ENCODE results near the gene PAAF1. TPM values are rescaled to one million over a fixed set of nuclear protein-coding genes. Genes with fewer than 3 reads are reported as not detected.
"Not testable (repeated sequence)": the region's sequence is repeated elsewhere in the genome, so short reads cannot be mapped to it uniquely, and the experiment has no call there.

Gene PAAF1
- total RNA-seq, 4 donors from 2014 or later, result 10.7 to 15.4 (median 13.7) TPM

DNA sequence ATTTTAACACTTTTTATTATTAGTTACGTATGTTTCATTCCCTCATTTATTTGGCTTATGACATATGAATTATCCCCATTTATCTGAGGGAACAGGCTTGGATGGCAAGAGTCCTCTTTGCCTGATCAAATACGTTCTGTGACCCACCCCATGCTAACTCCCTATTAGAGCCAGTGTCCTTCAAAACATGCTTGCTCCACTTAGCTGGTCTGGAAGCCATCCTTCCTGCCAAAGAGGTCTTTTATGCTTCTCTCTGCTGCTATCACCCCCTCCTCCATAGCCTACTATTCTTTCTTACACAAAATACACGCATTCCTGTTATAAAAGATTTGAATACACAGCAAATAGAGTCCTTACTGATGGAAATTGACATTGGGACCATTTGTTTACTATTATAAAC is 6.5 kb upstream of the PAAF1 start:
- TF ChIP-seq POLR2AphosphoS5 (IDR thresholded peaks at IDR 0.05), result no peak
- TF ChIP-seq POLR2A (IDR thresholded peaks at IDR 0.05), result no peak
- no peak for TF ChIP-seq EP300 (IDR thresholded peaks at IDR 0.05)
- TF ChIP-seq, protein P1, sequence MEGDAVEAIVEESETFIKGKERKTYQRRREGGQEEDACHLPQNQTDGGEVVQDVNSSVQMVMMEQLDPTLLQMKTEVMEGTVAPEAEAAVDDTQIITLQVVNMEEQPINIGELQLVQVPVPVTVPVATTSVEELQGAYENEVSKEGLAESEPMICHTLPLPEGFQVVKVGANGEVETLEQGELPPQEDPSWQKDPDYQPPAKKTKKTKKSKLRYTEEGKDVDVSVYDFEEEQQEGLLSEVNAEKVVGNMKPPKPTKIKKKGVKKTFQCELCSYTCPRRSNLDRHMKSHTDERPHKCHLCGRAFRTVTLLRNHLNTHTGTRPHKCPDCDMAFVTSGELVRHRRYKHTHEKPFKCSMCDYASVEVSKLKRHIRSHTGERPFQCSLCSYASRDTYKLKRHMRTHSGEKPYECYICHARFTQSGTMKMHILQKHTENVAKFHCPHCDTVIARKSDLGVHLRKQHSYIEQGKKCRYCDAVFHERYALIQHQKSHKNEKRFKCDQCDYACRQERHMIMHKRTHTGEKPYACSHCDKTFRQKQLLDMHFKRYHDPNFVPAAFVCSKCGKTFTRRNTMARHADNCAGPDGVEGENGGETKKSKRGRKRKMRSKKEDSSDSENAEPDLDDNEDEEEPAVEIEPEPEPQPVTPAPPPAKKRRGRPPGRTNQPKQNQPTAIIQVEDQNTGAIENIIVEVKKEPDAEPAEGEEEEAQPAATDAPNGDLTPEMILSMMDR (IDR thresholded peaks at IDR 0.05), result no peak
- Histone ChIP-seq H3K4me3 (no peak overlapping the region), H3K27me3 (no peaks in the 10 kb centered on the region), H3K9me3 (no peaks in the 10 kb centered on the region), H3K27ac (no peak overlapping the region), H3K36me3 (peaks cover 23% of the 10 kb centered on the region), H3K4me1 (peaks cover 14% of the 10 kb centered on the region)
- DNase-seq (ENCODE audit: low spot score in 2 of 2), result no peak
- WGBS, result 81% methylated on average over 3 of the region's 3 CpGs

DNA sequence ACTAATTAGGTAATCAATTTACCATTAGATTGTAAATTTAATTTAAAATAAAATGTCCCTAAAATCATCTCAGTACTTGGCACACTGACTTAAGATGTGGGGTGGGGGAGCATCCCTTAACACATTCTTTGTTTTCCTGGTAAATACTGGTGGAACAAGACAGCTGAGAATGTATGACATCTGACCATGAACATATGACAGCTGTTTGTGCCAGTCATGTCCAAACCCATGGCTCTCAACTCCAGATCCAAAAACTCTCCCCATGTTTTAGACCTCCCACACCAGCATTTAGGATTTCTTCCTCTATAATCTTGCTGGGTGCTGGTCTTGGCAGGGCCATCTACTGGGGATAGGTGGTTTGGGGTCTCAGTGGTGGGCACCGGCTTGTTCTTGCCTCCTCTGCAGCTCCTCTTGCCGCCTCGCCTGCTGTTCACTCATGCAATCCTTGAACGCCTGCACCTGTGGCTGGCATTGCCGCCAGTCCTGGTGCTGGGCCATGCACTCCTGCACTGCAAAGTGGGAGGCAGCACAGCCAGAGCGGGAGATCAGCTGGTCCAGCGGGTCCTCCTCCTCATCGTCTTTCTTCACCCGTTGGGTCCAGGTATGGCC is 3.9 kb upstream of the PAAF1 start:
- no peak overlapping the region for H3K4me3 ChIP-seq
- TF ChIP-seq, protein P1 (IDR thresholded peaks at IDR 0.05), result no peak
- TF ChIP-seq POLR2AphosphoS5 (IDR thresholded peaks at IDR 0.05), result no peak
- no peak for TF ChIP-seq POLR2A (IDR thresholded peaks at IDR 0.05)
- TF ChIP-seq EP300 (IDR thresholded peaks at IDR 0.05), result no peak
- WGBS, result 88% methylated on average over 9 of the region's 9 CpGs
- no peak for DNase-seq (ENCODE audit: low spot score in 2 of 2)
- H3K27me3 ChIP-seq, result no peaks in the 10 kb centered on the region
- no peaks in the 10 kb centered on the region for H3K9me3 ChIP-seq
- no peak overlapping the region for H3K27ac ChIP-seq
- peaks cover 23% of the 10 kb centered on the region for H3K36me3 ChIP-seq
- H3K4me1 ChIP-seq, result peaks cover 30% of the 10 kb centered on the region

DNA sequence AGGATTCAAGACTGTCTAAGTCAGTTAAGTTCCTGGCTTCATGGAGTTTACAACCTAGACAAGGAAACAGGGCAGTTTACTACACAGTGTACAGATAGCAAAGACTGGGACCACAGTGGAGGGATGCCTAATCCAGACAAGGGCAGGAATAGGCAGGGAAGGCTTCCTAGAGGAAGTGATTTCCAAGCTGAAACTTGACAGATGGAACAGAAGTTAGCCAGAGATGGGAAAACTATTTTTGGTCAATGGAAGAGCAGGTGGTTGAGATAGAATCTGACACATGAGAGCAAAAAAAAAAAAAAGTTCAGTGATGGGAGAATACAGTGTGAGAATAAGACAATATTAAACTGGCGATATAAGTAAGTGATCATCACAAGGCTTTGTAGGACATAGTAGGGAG is 1.4 kb upstream of the PAAF1 start:
- H3K27me3 ChIP-seq, result no peaks in the 10 kb centered on the region
- no peaks in the 10 kb centered on the region for H3K9me3 ChIP-seq
- H3K36me3 ChIP-seq, result peaks cover 23% of the 10 kb centered on the region
- H3K4me1 ChIP-seq, result peaks cover 30% of the 10 kb centered on the region
- DNase-seq (ENCODE audit: low spot score in 2 of 2), result no peak
- H3K27ac ChIP-seq, result no peak overlapping the region
- no peak for TF ChIP-seq POLR2AphosphoS5 (IDR thresholded peaks at IDR 0.05)
- TF ChIP-seq, protein P1 (IDR thresholded peaks at IDR 0.05), result no peak
- no peak for TF ChIP-seq EP300 (IDR thresholded peaks at IDR 0.05)
- no peak for TF ChIP-seq POLR2A (IDR thresholded peaks at IDR 0.05)
- H3K4me3 ChIP-seq, result peak overlapping the region; percentile 88
- WGBS, result 86% methylated on average over 1 of the region's 1 CpG

DNA sequence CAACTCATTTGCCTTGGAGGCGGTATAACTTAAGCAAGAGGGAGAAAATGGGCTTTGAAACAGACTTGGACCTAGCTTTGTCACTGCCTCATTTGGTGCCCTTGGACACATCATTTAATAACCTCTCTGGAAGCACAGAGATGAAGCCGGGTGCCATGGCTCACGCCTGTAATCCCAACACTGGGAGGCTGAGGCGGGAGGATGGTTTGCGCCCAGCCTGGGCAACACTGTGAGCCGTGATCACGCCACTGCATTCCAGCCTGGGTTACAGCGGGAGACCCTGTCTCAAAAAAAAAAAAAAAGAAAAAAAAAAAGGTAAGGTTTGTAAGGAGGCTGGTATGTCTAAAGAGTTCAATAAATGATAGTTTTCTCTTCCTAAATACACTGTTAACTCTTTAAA is 959 bp upstream of the PAAF1 start:
- TF ChIP-seq POLR2AphosphoS5 (IDR thresholded peaks at IDR 0.05) (no peak), POLR2A (IDR thresholded peaks at IDR 0.05) (no peak), EP300 (IDR thresholded peaks at IDR 0.05) (no peak)
- TF ChIP-seq, protein P1 (IDR thresholded peaks at IDR 0.05), result no peak
- Histone ChIP-seq H3K9me3 (no peaks in the 10 kb centered on the region), H3K4me1 (peaks cover 30% of the 10 kb centered on the region), H3K27me3 (no peaks in the 10 kb centered on the region), H3K4me3 (peak overlapping the region; percentile 88), H3K27ac (peak overlapping the region; percentile 87), H3K36me3 (peaks cover 23% of the 10 kb centered on the region)
- 30% methylated on average over 8 of the region's 8 CpGs for WGBS
- no peak for DNase-seq (ENCODE audit: low spot score in 2 of 2)

DNA sequence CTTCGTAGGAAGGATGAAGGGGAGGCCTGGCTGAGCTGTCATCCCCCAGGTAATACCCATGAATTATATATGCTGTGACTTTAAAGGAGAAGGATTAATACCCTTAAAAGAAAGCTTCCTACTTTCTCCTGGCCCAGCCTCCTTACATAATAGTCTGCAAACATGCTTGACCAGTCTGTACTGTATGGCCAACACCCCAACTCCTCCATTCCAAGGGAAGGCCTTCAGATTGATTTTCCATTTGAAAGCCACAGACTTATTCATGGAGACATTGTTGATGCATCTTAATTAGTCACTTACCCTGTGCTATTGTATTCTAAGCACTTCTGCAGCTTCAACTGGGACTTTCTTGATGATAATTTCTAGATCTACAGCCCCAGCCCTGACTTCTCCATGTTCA is 2.0 kb downstream of the PAAF1 start:
- Histone ChIP-seq H3K36me3 (peaks cover 3% of the 10 kb centered on the region), H3K27me3 (no peaks in the 10 kb centered on the region), H3K9me3 (no peaks in the 10 kb centered on the region), H3K27ac (no peak overlapping the region), H3K4me1 (peaks cover 30% of the 10 kb centered on the region), H3K4me3 (no peak overlapping the region)
- TF ChIP-seq EP300 (IDR thresholded peaks at IDR 0.05) (no peak), POLR2A (IDR thresholded peaks at IDR 0.05) (no peak), POLR2AphosphoS5 (IDR thresholded peaks at IDR 0.05) (no peak)
- TF ChIP-seq, protein P1 (IDR thresholded peaks at IDR 0.05), result no peak
- DNase-seq (ENCODE audit: low spot score in 2 of 2), result no peak
- WGBS, result 71% methylated on average over 1 of the region's 1 CpG

DNA sequence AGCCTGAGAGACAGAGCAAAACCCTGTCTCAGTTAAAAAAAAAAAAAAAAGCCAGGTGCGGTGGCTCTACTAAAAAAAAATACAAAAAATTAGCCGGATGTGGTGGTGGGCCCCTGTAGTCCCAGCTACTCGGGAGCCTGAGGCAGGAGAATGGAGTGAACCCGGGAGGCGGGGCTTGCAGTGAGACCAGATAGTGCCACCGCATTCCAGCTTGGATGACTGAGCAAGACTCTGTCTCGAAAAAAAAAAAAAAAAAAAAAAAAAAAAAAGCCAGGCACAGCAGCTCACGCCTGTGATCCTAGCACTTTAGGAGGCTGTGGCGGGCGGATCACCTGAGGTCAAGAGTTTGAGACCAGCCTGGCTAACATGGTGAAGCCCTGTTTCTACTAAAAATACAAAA is 3.6 kb downstream of the PAAF1 start:
- not testable (repeated sequence) for H3K9me3 ChIP-seq; H3K27ac ChIP-seq; H3K36me3 ChIP-seq; H3K27me3 ChIP-seq; H3K4me3 ChIP-seq; DNase-seq (ENCODE audit: low spot score in 2 of 2)
- 74% methylated on average over 10 of the region's 10 CpGs for WGBS
- H3K4me1 ChIP-seq, result peaks cover 25% of the 10 kb centered on the region

All from suprapubic skin (tissue), 4 donors.